Karpas-422 (cell line): ENCODE results near the gene MAP3K3. TPM values are rescaled to one million over a fixed set of nuclear protein-coding genes. Genes with fewer than 3 reads are reported as not detected.

Experiments used
- DNase-seq: peaks from one replicate; pipeline ENCODE4 v3.0.0-alpha.2; 2015
- H2AFZ ChIP-seq: fragments of 200-600 bp; sonication (generic); 2 replicates; pipeline ENCODE4 v1.6.1; 2014; ENCODE audit warnings: antibody characterized with exemption, low read length, mixed read lengths
- H3K27ac ChIP-seq: fragments of 200-600 bp; sonication (generic); 2 replicates; pipeline ENCODE4 v1.5.1; 2014; ENCODE audit warnings: mild to moderate bottlenecking, low read length, moderate library complexity
- H3K27me3 ChIP-seq: fragments of 200-600 bp; sonication (generic); 2 replicates; pipeline ENCODE4 v1.6.1; 2014; ENCODE audit warnings: low read length, mixed read lengths
- H3K36me3 ChIP-seq: fragments of 200-600 bp; sonication (generic); 2 replicates; pipeline ENCODE4 v1.6.1; 2014; ENCODE audit warnings: low read length, mixed read lengths; ENCODE audit not compliant: insufficient read depth
- H3K4me1 ChIP-seq: fragments of 200-600 bp; sonication (generic); 2 replicates; pipeline ENCODE4 v1.6.1; 2014; ENCODE audit warnings: mild to moderate bottlenecking, low read length, mixed read lengths
- H3K4me2 ChIP-seq: fragments of 200-600 bp; sonication (generic); 2 replicates; pipeline ENCODE4 v1.6.1; 2014; ENCODE audit warnings: low read length, low read depth, mild to moderate bottlenecking; ENCODE audit not compliant: poor library complexity, severe bottlenecking
- H3K4me3 ChIP-seq: fragments of 200-600 bp; sonication (generic); 2 replicates; pipeline ENCODE4 v1.5.1; 2014; ENCODE audit warnings: mild to moderate bottlenecking, antibody characterized with exemption, low read length, mixed read lengths
- H3K79me2 ChIP-seq: fragments of 200-600 bp; sonication (generic); 2 replicates; pipeline ENCODE4 v1.6.1; 2014; ENCODE audit warnings: mild to moderate bottlenecking, low read length, mixed read lengths
- H3K9ac ChIP-seq: fragments of 200-600 bp; sonication (generic); 2 replicates; pipeline ENCODE4 v1.6.0; 2014; ENCODE audit warnings: low read length
- H3K9me2 ChIP-seq: fragments of 200-600 bp; sonication (generic), shearing (Covaris generic); replicated peaks from 2 replicates; pipeline ENCODE4 v1.6.0; 2014; ENCODE audit warnings: mild to moderate bottlenecking, low read length, moderate library complexity; ENCODE audit not compliant: insufficient read depth
- H3K9me3 ChIP-seq: fragments of 300-700, 200-600 bp; sonication (generic); 2 replicates; pipeline ENCODE4 v1.6.1; 2014; ENCODE audit warnings: low read length, mixed read lengths
- H4K20me1 ChIP-seq: fragments of 200-600 bp; sonication (generic); 2 replicates; pipeline ENCODE4 v1.6.1; 2014; ENCODE audit warnings: mild to moderate bottlenecking, antibody characterized with exemption, low read length, low read depth; ENCODE audit not compliant: insufficient read depth
- total RNA-seq: library from RNA; depleted of rRNA; stranded (reverse); fragments of >200 nt; shearing (Covaris generic); gene quantifications from 2 replicates; pipeline ENCODE4 v1.2.3, GENCODE V29; 2014; ENCODE audit warnings: low replicate concordance

The MAP3K3 gene
- total RNA-seq, 1 experiment from 2014 or later: 17.8 TPM

DNA sequence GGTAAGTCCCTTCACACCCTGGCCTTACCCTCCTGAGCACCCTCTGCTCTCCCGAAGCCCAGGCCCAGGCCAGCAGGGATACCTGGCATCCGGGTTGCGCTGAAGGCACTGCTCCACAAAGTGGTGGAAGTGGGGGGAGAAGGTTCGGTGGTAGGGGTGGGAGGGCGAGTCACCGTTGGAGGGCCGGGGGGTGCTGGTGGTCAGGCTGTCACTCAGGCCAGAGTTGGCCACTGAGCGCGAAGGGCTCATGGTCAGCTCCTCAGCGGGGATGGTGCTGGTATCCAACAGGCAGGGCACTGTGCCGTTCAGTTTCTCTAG, 82.0 kb downstream of the MAP3K3 start:
- no peak overlapping the region for H3K27ac ChIP-seq
- no peak for DNase-seq
- H3K9me3 ChIP-seq: no peaks in the 10 kb centered on the region
- H4K20me1 ChIP-seq: no peaks in the 10 kb centered on the region
- no peaks in the 10 kb centered on the region for H3K27me3 ChIP-seq
- H3K9ac ChIP-seq: no peak overlapping the region
- no peak overlapping the region for H3K4me2 ChIP-seq
- H3K36me3 ChIP-seq: peaks cover 20% of the 10 kb centered on the region; the same call in 1 of the 2 replicates
- H3K79me2 ChIP-seq: peaks cover 33% of the 10 kb centered on the region
- peaks cover 36% of the 10 kb centered on the region for H3K4me1 ChIP-seq
- no peak overlapping the region for H2AFZ ChIP-seq
- H3K9me2 ChIP-seq: no peaks in the 10 kb centered on the region
- no peak overlapping the region for H3K4me3 ChIP-seq

DNA sequence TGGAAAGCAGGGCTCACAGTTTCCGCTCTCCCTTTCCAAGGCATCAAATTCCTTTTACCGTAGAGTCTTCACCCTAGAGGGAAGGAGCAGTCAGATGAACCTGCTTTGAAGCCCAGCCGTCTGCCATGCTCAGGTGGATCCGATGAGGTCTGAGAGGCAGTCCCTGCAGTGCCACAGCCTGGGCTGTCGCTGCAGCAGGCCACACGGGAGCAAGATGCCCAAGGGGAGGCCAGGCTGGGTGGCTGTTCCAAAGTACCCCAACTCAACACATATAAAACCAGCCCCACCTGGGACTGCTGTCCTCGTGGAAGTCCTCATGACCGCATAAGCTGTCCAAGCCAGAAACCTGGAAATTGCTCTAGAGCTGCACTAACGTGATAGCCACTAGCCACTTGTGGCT, 82.6 kb downstream of the MAP3K3 start:
- Histone ChIP-seq H3K4me2 (no peak overlapping the region), H2AFZ (no peak overlapping the region), H3K9ac (no peak overlapping the region), H3K79me2 (peaks cover 32% of the 10 kb centered on the region), H3K4me3 (no peak overlapping the region), H3K36me3 (peaks cover 25% of the 10 kb centered on the region; the same call in 1 of the 2 replicates), H3K9me2 (no peaks in the 10 kb centered on the region), H3K9me3 (no peaks in the 10 kb centered on the region), H4K20me1 (no peaks in the 10 kb centered on the region), H3K27me3 (no peaks in the 10 kb centered on the region), H3K4me1 (peaks cover 36% of the 10 kb centered on the region), H3K27ac (no peak overlapping the region)
- DNase-seq: no peak

DNA sequence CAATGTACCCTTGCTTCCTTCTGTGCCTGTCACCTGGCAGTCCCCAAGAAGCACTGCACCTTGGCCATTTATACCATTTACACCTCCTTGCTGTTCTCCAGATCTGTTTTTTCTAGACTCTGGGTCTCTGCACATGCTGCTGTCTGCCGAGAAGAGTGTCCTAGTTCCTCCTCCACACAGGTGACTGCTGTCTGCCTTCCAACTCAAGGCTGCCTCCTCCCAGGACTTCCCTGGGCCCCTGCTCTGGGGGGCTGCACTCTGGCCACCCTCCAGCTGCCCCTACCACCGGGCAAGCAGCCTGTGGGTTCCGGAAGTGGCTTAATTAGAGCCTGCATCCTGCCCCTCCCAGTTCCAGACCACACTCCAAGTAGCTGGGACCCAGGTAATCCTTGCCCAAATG, 83.4 kb downstream of the MAP3K3 start:
- Histone ChIP-seq H4K20me1 (no peaks in the 10 kb centered on the region), H3K4me3 (no peak overlapping the region), H3K9ac (no peak overlapping the region), H3K79me2 (peaks cover 32% of the 10 kb centered on the region), H3K4me1 (peaks cover 32% of the 10 kb centered on the region), H3K27me3 (no peaks in the 10 kb centered on the region), H3K27ac (no peak overlapping the region), H3K4me2 (no peak overlapping the region), H3K36me3 (peaks cover 25% of the 10 kb centered on the region; the same call in 1 of the 2 replicates), H3K9me3 (no peaks in the 10 kb centered on the region), H2AFZ (no peak overlapping the region), H3K9me2 (no peaks in the 10 kb centered on the region)
- DNase-seq: no peak

DNA sequence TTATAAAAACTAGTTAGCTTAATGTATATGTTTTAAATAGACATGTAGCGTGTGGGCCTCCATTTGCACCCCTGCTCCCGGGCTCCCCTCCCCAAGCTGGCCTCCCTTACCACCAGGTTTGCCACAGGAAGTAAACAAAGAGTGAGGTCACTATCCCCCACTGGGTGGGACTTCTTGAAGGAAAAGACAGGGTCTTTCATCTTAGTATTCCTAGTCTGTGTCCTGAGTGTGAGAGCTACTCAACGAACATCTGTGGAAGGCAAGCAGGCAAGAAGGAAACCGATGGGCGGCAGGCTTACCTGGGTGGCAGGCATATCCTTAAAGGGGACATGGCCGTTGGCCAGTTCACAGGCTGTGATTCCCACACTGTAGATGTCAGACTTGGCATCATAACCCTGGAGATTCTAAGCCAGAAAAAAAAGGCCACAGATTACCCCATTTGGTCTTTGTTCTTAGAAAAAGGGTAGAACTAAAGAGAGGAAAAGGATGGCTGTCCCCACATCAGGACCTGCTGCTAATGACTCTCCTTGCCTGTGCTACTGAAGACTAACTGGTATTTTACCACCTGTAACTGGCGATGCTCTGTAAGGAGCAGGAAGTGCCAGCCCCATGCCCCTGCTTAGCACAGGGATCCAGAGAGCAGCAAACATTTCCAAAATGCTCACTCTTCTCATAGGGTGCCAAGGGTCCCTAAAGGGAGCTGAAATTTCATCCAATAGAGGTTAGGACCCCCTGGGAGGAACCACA, 84.3 kb downstream of the MAP3K3 start:
- H3K4me3 ChIP-seq: no peak overlapping the region
- no peaks in the 10 kb centered on the region for H3K9me3 ChIP-seq
- peaks cover 25% of the 10 kb centered on the region; the same call in 1 of the 2 replicates for H3K36me3 ChIP-seq
- H3K9me2 ChIP-seq: no peaks in the 10 kb centered on the region
- no peak overlapping the region for H2AFZ ChIP-seq
- peaks cover 24% of the 10 kb centered on the region for H3K4me1 ChIP-seq
- no peak overlapping the region for H3K4me2 ChIP-seq
- H3K79me2 ChIP-seq: peaks cover 24% of the 10 kb centered on the region
- no peak overlapping the region for H3K27ac ChIP-seq
- no peaks in the 10 kb centered on the region for H4K20me1 ChIP-seq
- DNase-seq: no peak
- H3K27me3 ChIP-seq: no peaks in the 10 kb centered on the region
- H3K9ac ChIP-seq: no peak overlapping the region

DNA sequence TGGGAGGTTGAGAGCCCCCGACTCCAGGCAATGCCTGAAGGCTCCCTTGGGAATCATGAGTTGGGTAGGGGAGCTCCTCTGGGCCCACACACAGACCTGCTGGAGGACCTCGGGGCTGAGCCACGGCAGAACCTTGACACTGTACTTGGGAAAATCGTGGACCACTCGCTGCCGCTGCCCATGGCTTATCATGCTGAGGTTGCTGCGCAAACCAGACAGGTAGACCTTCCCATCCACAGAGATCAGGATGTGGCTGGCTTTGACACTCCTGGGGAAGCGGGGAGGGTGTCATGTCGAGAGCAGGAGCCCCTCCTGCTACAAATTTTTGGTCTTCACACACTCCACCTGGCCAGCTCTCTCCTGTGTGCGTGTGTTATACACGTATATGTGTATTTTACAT, 84.9 kb downstream of the MAP3K3 start:
- peaks cover 25% of the 10 kb centered on the region; the same call in 1 of the 2 replicates for H3K36me3 ChIP-seq
- H3K9me3 ChIP-seq: no peaks in the 10 kb centered on the region
- H3K27ac ChIP-seq: no peak overlapping the region
- no peaks in the 10 kb centered on the region for H3K9me2 ChIP-seq
- H3K4me1 ChIP-seq: peaks cover 18% of the 10 kb centered on the region
- H3K27me3 ChIP-seq: no peaks in the 10 kb centered on the region
- H3K9ac ChIP-seq: no peak overlapping the region
- DNase-seq: no peak
- no peak overlapping the region for H3K4me3 ChIP-seq
- peaks cover 19% of the 10 kb centered on the region for H3K79me2 ChIP-seq
- H4K20me1 ChIP-seq: no peaks in the 10 kb centered on the region
- no peak overlapping the region for H2AFZ ChIP-seq
- H3K4me2 ChIP-seq: no peak overlapping the region

DNA sequence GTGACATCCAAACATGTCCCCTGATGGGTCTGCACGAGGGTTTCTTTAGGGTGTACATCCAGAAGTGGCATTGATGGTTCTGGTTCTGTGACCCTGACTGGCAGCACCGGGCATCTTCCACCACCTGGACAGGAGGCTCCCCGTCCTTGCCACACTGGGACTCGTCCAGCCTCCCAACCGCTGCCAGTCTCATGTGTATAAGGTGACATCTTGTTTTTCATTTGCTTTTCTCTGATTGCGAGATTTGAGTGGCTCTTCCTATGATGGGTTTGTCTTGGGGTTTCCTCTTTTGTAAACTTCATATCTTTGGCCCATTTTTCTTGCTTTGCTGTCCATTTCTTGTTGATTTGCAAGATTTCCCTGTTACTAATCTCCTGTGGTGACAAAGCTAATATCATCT, 86.9 kb downstream of the MAP3K3 start:
- no peak overlapping the region for H3K9ac ChIP-seq
- H3K79me2 ChIP-seq: no peaks in the 10 kb centered on the region
- H3K27me3 ChIP-seq: no peaks in the 10 kb centered on the region
- no peaks in the 10 kb centered on the region for H3K9me3 ChIP-seq
- no peak for DNase-seq
- H3K27ac ChIP-seq: no peak overlapping the region
- peaks cover 11% of the 10 kb centered on the region; the same call in 1 of the 2 replicates for H3K36me3 ChIP-seq
- H3K4me2 ChIP-seq: no peak overlapping the region
- no peaks in the 10 kb centered on the region for H3K9me2 ChIP-seq
- H4K20me1 ChIP-seq: no peaks in the 10 kb centered on the region
- no peak overlapping the region for H2AFZ ChIP-seq
- H3K4me3 ChIP-seq: no peak overlapping the region
- H3K4me1 ChIP-seq: no peaks in the 10 kb centered on the region

DNA sequence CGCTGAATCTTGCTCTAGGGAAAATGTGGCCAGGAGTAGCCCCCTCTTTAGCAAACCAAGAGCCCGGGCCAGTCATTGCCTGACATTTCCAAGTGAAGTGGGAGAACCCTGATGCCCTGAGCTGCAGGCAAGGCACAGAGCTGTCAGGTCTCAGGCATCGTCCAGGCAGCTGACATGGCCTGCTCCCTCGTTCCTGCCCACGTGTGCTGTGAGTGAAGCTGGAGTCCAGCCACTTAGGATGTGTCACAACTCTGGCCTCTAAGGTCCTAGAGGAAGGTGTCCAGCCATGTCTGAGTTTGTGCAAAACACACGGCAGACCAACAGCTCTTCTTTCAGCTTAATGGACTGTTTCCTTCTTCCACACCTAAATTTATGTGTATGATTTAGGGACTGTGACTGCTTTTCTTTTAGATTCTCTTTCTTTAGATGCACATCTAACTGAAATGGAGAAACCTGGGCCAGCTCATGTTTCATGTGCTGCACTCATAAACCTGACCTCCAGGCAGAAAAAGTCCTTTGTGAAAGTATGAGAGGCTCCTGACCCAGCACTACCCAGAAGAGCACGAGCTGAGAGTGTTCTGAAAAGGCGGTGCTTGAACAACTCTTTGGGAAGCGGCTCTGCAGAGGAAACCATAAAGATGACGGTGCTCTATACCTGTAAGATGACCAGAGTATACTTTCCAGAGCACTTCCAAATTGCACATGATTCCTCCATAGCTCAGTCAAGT, 92.5 kb downstream of the MAP3K3 start:
- no peaks in the 10 kb centered on the region for H3K9me2 ChIP-seq
- H3K27me3 ChIP-seq: no peaks in the 10 kb centered on the region
- no peak for DNase-seq
- no peak overlapping the region for H3K9ac ChIP-seq
- peaks cover 5% of the 10 kb centered on the region; the same call in 1 of the 2 replicates for H3K36me3 ChIP-seq
- H3K4me3 ChIP-seq: no peak overlapping the region
- H4K20me1 ChIP-seq: no peaks in the 10 kb centered on the region
- no peak overlapping the region for H2AFZ ChIP-seq
- H3K79me2 ChIP-seq: no peaks in the 10 kb centered on the region
- H3K4me2 ChIP-seq: no peak overlapping the region
- no peaks in the 10 kb centered on the region for H3K4me1 ChIP-seq
- no peaks in the 10 kb centered on the region for H3K9me3 ChIP-seq
- H3K27ac ChIP-seq: no peak overlapping the region

DNA sequence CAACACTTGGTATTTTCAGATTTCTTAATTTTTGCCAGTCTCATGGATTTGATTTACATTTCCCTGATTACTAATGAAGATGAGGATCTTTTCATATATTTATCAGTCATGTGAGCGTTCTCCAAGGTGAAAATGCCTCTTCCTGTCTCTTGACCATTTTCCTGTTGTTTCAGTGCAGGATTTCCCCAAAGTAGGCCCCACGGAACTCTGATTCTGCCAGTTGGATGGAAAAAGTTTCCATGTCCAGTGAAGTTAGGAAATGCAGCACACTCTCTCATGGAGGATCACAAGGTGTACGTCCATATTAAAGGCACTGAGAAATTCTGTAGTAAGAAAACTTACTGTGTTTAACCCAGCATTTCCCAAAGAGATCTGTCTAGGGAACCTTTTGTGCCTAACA, 94.2 kb downstream of the MAP3K3 start:
- H2AFZ ChIP-seq: no peak overlapping the region
- H3K4me1 ChIP-seq: no peaks in the 10 kb centered on the region
- no peak overlapping the region for H3K4me3 ChIP-seq
- H3K79me2 ChIP-seq: no peaks in the 10 kb centered on the region
- H3K9ac ChIP-seq: no peak overlapping the region
- no peak overlapping the region for H3K4me2 ChIP-seq
- H4K20me1 ChIP-seq: no peaks in the 10 kb centered on the region
- no peaks in the 10 kb centered on the region for H3K9me2 ChIP-seq
- DNase-seq: no peak
- H3K36me3 ChIP-seq: peaks cover 5% of the 10 kb centered on the region; the same call in 1 of the 2 replicates
- H3K9me3 ChIP-seq: no peaks in the 10 kb centered on the region
- H3K27ac ChIP-seq: no peak overlapping the region
- no peaks in the 10 kb centered on the region for H3K27me3 ChIP-seq
